HAP-1 (cell line): Measurements from ENCODE around the gene SIGLECL1.
A peak's percentile ranks its signal among the peaks of the same experiment; 100 is the strongest.

Experiments used
- DNase-seq, 2 experiments: peaks; one replicate each; pipeline ENCODE4 v3.0.0-alpha.2; 2016 to 2020; ENCODE audit warnings: low spot score in 2 of 2
- H3K27me3 ChIP-seq: fragments of 250-450 bp; sonication (Bioruptor Pico); 2 replicates; pipeline ENCODE4 v1.5.1; 2020; ENCODE audit warnings: low read depth, mild to moderate bottlenecking, moderate library complexity
- H3K36me3 ChIP-seq: fragments of 250-450 bp; sonication (Bioruptor Pico); replicated peaks from 2 replicates; pipeline ENCODE4 v1.5.1; 2020; ENCODE audit warnings: mild to moderate bottlenecking
- H3K4me1 ChIP-seq: fragments of 250-450 bp; sonication (Bioruptor Pico); 2 replicates; pipeline ENCODE4 v1.5.1; 2020; ENCODE audit warnings: mild to moderate bottlenecking
- H3K4me3 ChIP-seq: fragments of 250-450 bp; sonication (Bioruptor Pico); 2 replicates; pipeline ENCODE4 v1.5.1; 2020; ENCODE audit warnings: mild to moderate bottlenecking, moderate library complexity
- H3K9me3 ChIP-seq: fragments of 250-450 bp; sonication (Bioruptor Pico); 2 replicates; pipeline ENCODE4 v1.5.1; 2020; ENCODE audit warnings: mild to moderate bottlenecking, moderate library complexity
- in situ Hi-C: fragments of 300-500 bp; cut with MboI; formaldehyde crosslinking; loops from 3 replicates; pipeline ENCODE4 v1.14.3; 2020; ENCODE audit warnings: low sequenced_read_pairs, inconsistent platforms, mixed read lengths

SIGLECL1 gene

GRCh38 chr19:51295382-51296126, 44.7 kb downstream of the SIGLECL1 start:
- no peaks in the 10 kb centered on the region for H3K27me3 ChIP-seq
- no peaks in the 10 kb centered on the region for H3K36me3 ChIP-seq
- H3K4me3 ChIP-seq: no peak overlapping the region
- no peaks in the 10 kb centered on the region for H3K9me3 ChIP-seq
- in situ Hi-C loops: no loop called here
- no peaks in the 10 kb centered on the region for H3K4me1 ChIP-seq
- no peak for DNase-seq

- no peaks in the 10 kb centered on the region for H3K27me3 ChIP-seq
- H3K4me1 ChIP-seq: no peaks in the 10 kb centered on the region
- no peaks in the 10 kb centered on the region for H3K9me3 ChIP-seq
- in situ Hi-C loops: no loop called here
- H3K36me3 ChIP-seq: no peaks in the 10 kb centered on the region
- DNase-seq: no peak
- no peak overlapping the region for H3K4me3 ChIP-seq
These were observed 45.6 kb downstream of the SIGLECL1 start for GRCh38 chr19:51296336-51297093.

GRCh38 chr19:51297406-51297805, 46.5 kb downstream of the SIGLECL1 start:
- H3K27me3 ChIP-seq: no peaks in the 10 kb centered on the region
- in situ Hi-C loops: no loop called here

GRCh38 chr19:51301266-51301665, 50.4 kb downstream of the SIGLECL1 start:
- Histone ChIP-seq H3K27me3 (no peaks in the 10 kb centered on the region), H3K36me3 (no peaks in the 10 kb centered on the region), H3K4me3 (no peak overlapping the region), H3K9me3 (no peaks in the 10 kb centered on the region), H3K4me1 (no peaks in the 10 kb centered on the region)
- no peak for DNase-seq
- in situ Hi-C loops: no loop called here

More at GRCh38 chr19:51297406-51297805, 46.5 kb downstream of the SIGLECL1 start:
- Histone ChIP-seq H3K36me3 (no peaks in the 10 kb centered on the region), H3K4me3 (no peak overlapping the region), H3K4me1 (no peaks in the 10 kb centered on the region), H3K9me3 (no peaks in the 10 kb centered on the region)
- no peak for DNase-seq

- no peaks in the 10 kb centered on the region for H3K4me1 ChIP-seq
- H3K27me3 ChIP-seq: no peaks in the 10 kb centered on the region
- no peaks in the 10 kb centered on the region for H3K9me3 ChIP-seq
- no peaks in the 10 kb centered on the region for H3K36me3 ChIP-seq
- DNase-seq: no peak
- in situ Hi-C loops: no loop called here
- H3K4me3 ChIP-seq: no peak overlapping the region
These were observed 54.6 kb downstream of the SIGLECL1 start for GRCh38 chr19:51305479-51305878.

GRCh38 chr19:51311351-51312257, 60.7 kb downstream of the SIGLECL1 start, which contains the start of gene IGLON5:
Gene IGLON5, plus strand, starts transcription at chr19:51311644. Its CDS starts 204 bp downstream, at chr19:51311848.
- no peaks in the 10 kb centered on the region for H3K4me1 ChIP-seq
- H3K36me3 ChIP-seq: no peaks in the 10 kb centered on the region
- in situ Hi-C loops: no loop called here
- H3K4me3 ChIP-seq: no peak within 1 kb of the TSS
- DNase-seq: peak in 1 of 2 experiments; percentile 21
- H3K9me3 ChIP-seq: no peaks in the 10 kb centered on the region
- H3K27me3 ChIP-seq: no peaks in the 10 kb centered on the region

- in situ Hi-C loops: no loop called here
- no peaks in the 10 kb centered on the region for H3K4me1 ChIP-seq
These were observed 65.8 kb downstream of the SIGLECL1 start for GRCh38 chr19:51316688-51317087.

GRCh38 chr19:51317376-51317775, 66.5 kb downstream of the SIGLECL1 start:
- in situ Hi-C loops: no loop called here
- Histone ChIP-seq H3K36me3 (no peaks in the 10 kb centered on the region), H3K4me3 (no peak overlapping the region), H3K9me3 (no peaks in the 10 kb centered on the region), H3K4me1 (no peaks in the 10 kb centered on the region), H3K27me3 (no peaks in the 10 kb centered on the region)
- no peak for DNase-seq

More at GRCh38 chr19:51316688-51317087, 65.8 kb downstream of the SIGLECL1 start:
- no peak overlapping the region for H3K4me3 ChIP-seq
- no peaks in the 10 kb centered on the region for H3K36me3 ChIP-seq
- H3K27me3 ChIP-seq: no peaks in the 10 kb centered on the region
- DNase-seq: no peak
- no peaks in the 10 kb centered on the region for H3K9me3 ChIP-seq

GRCh38 chr19:51317968-51318367, 67.1 kb downstream of the SIGLECL1 start:
- no peaks in the 10 kb centered on the region for H3K4me1 ChIP-seq
- in situ Hi-C loops: no loop called here
- no peaks in the 10 kb centered on the region for H3K9me3 ChIP-seq
- DNase-seq: no peak
- H3K27me3 ChIP-seq: no peaks in the 10 kb centered on the region
- no peaks in the 10 kb centered on the region for H3K36me3 ChIP-seq
- H3K4me3 ChIP-seq: no peak overlapping the region
